UCSD-AML1 (cell line): ENCODE results near the gene TUFT1.
"Not testable (repeated sequence)": the region's sequence is repeated elsewhere in the genome, so short reads cannot be mapped to it uniquely, and the experiment has no call there.

Source experiments
- DNase-seq: peaks from one replicate; lab custom pipeline; 2025; ENCODE audit not compliant: unreplicated experiment; lab: John Stamatoyannopoulos, UW

Gene TUFT1

GRCh38 chr1:151578941-151579340 is 38.8 kb downstream of the TUFT1 start:
- no peak for DNase-seq

GRCh38 chr1:151579436-151580225 is 39.5 kb downstream of the TUFT1 start:
- no peak for DNase-seq

- no peak for DNase-seq
Observed at GRCh38 chr1:151581451-151581850, 41.3 kb downstream of the TUFT1 start.

- DNase-seq: no peak
Observed at GRCh38 chr1:151581921-151582320, 41.8 kb downstream of the TUFT1 start.

- no peak for DNase-seq
Observed at GRCh38 chr1:151583796-151584195, 43.7 kb downstream of the TUFT1 start.

- DNase-seq: no peak
Observed at GRCh38 chr1:151584278-151584677, 44.2 kb downstream of the TUFT1 start.

GRCh38 chr1:151584780-151585179 is 44.7 kb downstream of the TUFT1 start:
- no peak for DNase-seq

- no peak for DNase-seq
Observed at GRCh38 chr1:151585622-151586021, 45.5 kb downstream of the TUFT1 start.

GRCh38 chr1:151590961-151591360 is 50.9 kb downstream of the TUFT1 start:
- no peak for DNase-seq

- DNase-seq: peak; percentile 29
Observed at GRCh38 chr1:151593730-151594129, 53.6 kb downstream of the TUFT1 start.

GRCh38 chr1:151594143-151594625 is 54.1 kb downstream of the TUFT1 start:
- DNase-seq: peak; percentile 39

GRCh38 chr1:151596166-151596953 is 56.3 kb downstream of the TUFT1 start:
- DNase-seq: no peak

GRCh38 chr1:151602550-151602949 is 62.4 kb downstream of the TUFT1 start:
- DNase-seq: not testable (repeated sequence)

GRCh38 chr1:151604291-151604690 is 64.2 kb downstream of the TUFT1 start:
- DNase-seq: no peak

- DNase-seq: no peak
Observed at GRCh38 chr1:151606384-151606783, 66.3 kb downstream of the TUFT1 start.

GRCh38 chr1:151606857-151607256 is 66.7 kb downstream of the TUFT1 start:
- DNase-seq: no peak

GRCh38 chr1:151610142-151610541 is 70.0 kb downstream of the TUFT1 start:
- DNase-seq: no peak

GRCh38 chr1:151611288-151611790 is 71.2 kb downstream of the TUFT1 start:
- DNase-seq: peak; percentile 39

GRCh38 chr1:151611832-151612500 is 71.9 kb downstream of the TUFT1 start, which contains the start of gene SNX27:
SNX27 (plus strand) TSS chr1:151612050; CDS start chr1:151612202, 152 bp downstream.
- DNase-seq: peak; percentile 90

GRCh38 chr1:151612501-151613281 is 72.6 kb downstream of the TUFT1 start:
- DNase-seq: peak; percentile 36
